NT2/D1 (cell line): ENCODE data around the gene SNAPC4.

Experiments
- DNase-seq: peaks from one replicate; pipeline ENCODE4 v3.0.0-alpha.2; 2011; ENCODE audit warnings: low read depth, low spot score
- H3K27me3 ChIP-seq: 2 replicates; pipeline ENCODE4 v1.6.0; 2011; ENCODE audit warnings: mild to moderate bottlenecking; ENCODE audit not compliant: insufficient read length, insufficient read depth
- H3K36me3 ChIP-seq: 2 replicates; pipeline ENCODE4 v1.6.1; 2011; ENCODE audit warnings: mild to moderate bottlenecking, low read length, mixed read lengths; ENCODE audit not compliant: insufficient read depth, insufficient read length
- H3K4me1 ChIP-seq: 2 replicates; pipeline ENCODE4 v1.5.1; 2011; ENCODE audit not compliant: insufficient read depth, insufficient read length
- H3K4me3 ChIP-seq: 2 replicates; pipeline ENCODE4 v1.5.1; 2011; ENCODE audit warnings: low read depth; ENCODE audit not compliant: insufficient read length
- H3K9ac ChIP-seq: 2 replicates; pipeline ENCODE4 v1.6.0; 2011; ENCODE audit warnings: low read depth; ENCODE audit not compliant: insufficient read length
- H3K9me3 ChIP-seq: 2 replicates; pipeline ENCODE4 v1.5.1; 2011; ENCODE audit warnings: mild to moderate bottlenecking, low read length; ENCODE audit not compliant: insufficient read depth
- SUZ12 ChIP-seq: IDR thresholded peaks from 2 replicates; pipeline ENCODE4 v1.6.1; 2011; ENCODE audit not compliant: insufficient read length, insufficient read depth; ENCODE audit errors: extremely low read depth
- YY1 ChIP-seq: IDR thresholded peaks from 2 replicates; pipeline ENCODE4 v1.6.1; 2011; ENCODE audit not compliant: insufficient read length, insufficient read depth
- ZNF274 ChIP-seq: IDR thresholded peaks from 2 replicates; pipeline ENCODE4 v1.6.1; 2011; ENCODE audit warnings: mild to moderate bottlenecking, low read depth, low read length

Gene SNAPC4

GRCh38 chr9:136377341-136378169 is 22.4 kb downstream of the SNAPC4 start:
- Histone ChIP-seq H3K4me3 (no peak overlapping the region), H3K4me1 (peaks cover 22% of the 10 kb centered on the region), H3K9me3 (no peaks in the 10 kb centered on the region), H3K27me3 (no peaks in the 10 kb centered on the region), H3K36me3 (peaks cover 96% of the 10 kb centered on the region), H3K9ac (no peak overlapping the region)
- TF ChIP-seq SUZ12 (no peak), YY1 (no peak), ZNF274 (no peak)
- DNase-seq: no peak

GRCh38 chr9:136376457-136376856 is 23.5 kb downstream of the SNAPC4 start:
- Histone ChIP-seq H3K9ac (no peak overlapping the region), H3K4me3 (no peak overlapping the region), H3K4me1 (peaks cover 26% of the 10 kb centered on the region), H3K27me3 (no peaks in the 10 kb centered on the region), H3K9me3 (no peaks in the 10 kb centered on the region), H3K36me3 (peaks cover 96% of the 10 kb centered on the region)
- no peak for DNase-seq
- TF ChIP-seq SUZ12 (no peak), ZNF274 (no peak), YY1 (no peak)

GRCh38 chr9:136375096-136375495 is 24.9 kb downstream of the SNAPC4 start:
- peaks cover 26% of the 10 kb centered on the region for H3K4me1 ChIP-seq
- H3K9ac ChIP-seq: no peak overlapping the region
- no peaks in the 10 kb centered on the region for H3K9me3 ChIP-seq
- H3K27me3 ChIP-seq: no peaks in the 10 kb centered on the region
- no peak overlapping the region for H3K4me3 ChIP-seq
- no peak for DNase-seq
- TF ChIP-seq YY1: no peak
- peaks cover 95% of the 10 kb centered on the region for H3K36me3 ChIP-seq

- H3K4me3 ChIP-seq: no peak overlapping the region
- H3K27me3 ChIP-seq: no peaks in the 10 kb centered on the region
- no peak for DNase-seq
- H3K9ac ChIP-seq: peak overlapping the region; percentile 32
- TF ChIP-seq YY1 (no peak), SUZ12 (no peak), ZNF274 (no peak)
- peaks cover 26% of the 10 kb centered on the region for H3K4me1 ChIP-seq
- no peaks in the 10 kb centered on the region for H3K9me3 ChIP-seq
- peaks cover 96% of the 10 kb centered on the region for H3K36me3 ChIP-seq
Observed at GRCh38 chr9:136374183-136374575, 25.8 kb downstream of the SNAPC4 start.

- TF ChIP-seq ZNF274 (no peak), YY1 (no peak), SUZ12 (no peak)
- DNase-seq: no peak
- Histone ChIP-seq H3K4me3 (no peak within 1 kb of the TSS), H3K9me3 (no peaks in the 10 kb centered on the region), H3K4me1 (peaks cover 26% of the 10 kb centered on the region), H3K36me3 (peaks cover 91% of the 10 kb centered on the region), H3K9ac (peak within 1 kb of the TSS; percentile 32), H3K27me3 (no peaks in the 10 kb centered on the region)
Observed at GRCh38 chr9:136373300-136374182, 26.4 kb downstream of the SNAPC4 start, which contains the start of gene CARD9. CARD9 (minus strand) TSS chr9:136373669; CDS start chr9:136372078, 1,591 bp downstream.

- Histone ChIP-seq H3K4me3 (no peak overlapping the region), H3K9ac (no peak overlapping the region), H3K9me3 (no peaks in the 10 kb centered on the region), H3K27me3 (no peaks in the 10 kb centered on the region), H3K36me3 (peaks cover 91% of the 10 kb centered on the region), H3K4me1 (peaks cover 26% of the 10 kb centered on the region)
- TF ChIP-seq YY1 (no peak), ZNF274 (no peak), SUZ12 (no peak)
- DNase-seq: no peak
Observed at GRCh38 chr9:136372561-136373299, 27.2 kb downstream of the SNAPC4 start.

- H3K9ac ChIP-seq: no peak overlapping the region
- H3K27me3 ChIP-seq: no peaks in the 10 kb centered on the region
- H3K36me3 ChIP-seq: peaks cover 90% of the 10 kb centered on the region
- no peak for TF ChIP-seq ZNF274
- TF ChIP-seq SUZ12: no peak
- TF ChIP-seq YY1: no peak
- H3K9me3 ChIP-seq: no peaks in the 10 kb centered on the region
- H3K4me3 ChIP-seq: no peak overlapping the region
- DNase-seq: no peak
- H3K4me1 ChIP-seq: peaks cover 26% of the 10 kb centered on the region
Observed at GRCh38 chr9:136372006-136372405, 28.0 kb downstream of the SNAPC4 start.
